Measurements from ENCODE around the gene ZC3H10. TPM values are rescaled to one million over a fixed set of nuclear protein-coding genes. Genes with fewer than 3 reads are reported as not detected.

Gene ZC3H10
- total and polyA plus RNA-seq, 2 of the 8 experiments (the other 6 are each of a cell fraction or from before 2014, with no cell fraction given): 4.0 to 11.2 TPM

- Histone ChIP-seq H3K23ac (ENCODE audit: insufficient read length) (no peak overlapping the region), H2AFZ (ENCODE audit: low read length) (no peak overlapping the region), H3K14ac (ENCODE audit: insufficient read length) (no peak overlapping the region), H2BK15ac (ENCODE audit: low read length) (no peak overlapping the region), H3K27ac (ENCODE audit: low read depth, low read length) (no peak overlapping the region), H2BK5ac (ENCODE audit: low read depth, low read length) (no peak overlapping the region), H3K27me3 (replicated peaks in 1 of 4; ENCODE audit: control insufficient read depth in 3 of 4, extremely low read depth in 1 of 4, insufficient read depth in 3 of 4, low read length in 3 of 4) (no peaks in the 10 kb centered on the region), H3K9me3 (ENCODE audit: insufficient read depth in 2 of 2, low read depth in 1 of 2, low read length in 1 of 2) (no peaks in the 10 kb centered on the region), H4K91ac (replicated peaks; ENCODE audit: insufficient read length, low read length) (no peak overlapping the region), H4K20me1 (replicated peaks in 1 of 2; ENCODE audit: control insufficient read depth in 1 of 2, insufficient read depth in 2 of 2, low read length in 2 of 2) (no peaks in the 10 kb centered on the region), H3K9ac (replicated peaks in 1 of 4; ENCODE audit: extremely low read depth in 1 of 4, low read depth in 3 of 4, low read length in 3 of 4) (no peak overlapping the region; a peak in 1 of 7 replicates), H3K79me2 (ENCODE audit: control insufficient read depth in 1 of 2, insufficient read depth in 2 of 2, low read length in 2 of 2) (no peaks in the 10 kb centered on the region), H3K23me2 (ENCODE audit: low read depth, low read length) (no peaks in the 10 kb centered on the region), H2BK12ac (ENCODE audit: low read depth, low read length) (no peak overlapping the region), H3K4me3 (ENCODE audit: extremely low read depth in 1 of 4, insufficient read depth in 2 of 4, low read depth in 3 of 4, low read length in 4 of 4) (no peak overlapping the region), H3K18ac (ENCODE audit: extremely low read depth, low read length) (no peak overlapping the region), H3K56ac (replicated peaks; ENCODE audit: insufficient read length, low read depth, low read length) (no peak overlapping the region), H3K36me3 (ENCODE audit: control insufficient read depth in 2 of 4, insufficient read depth in 4 of 4, low read length in 3 of 4) (peaks cover 23 to 58% (median 48%) of the 10 kb centered on the region in 4 experiments), H4K8ac (ENCODE audit: extremely low read depth, insufficient read depth, low read length) (no peak overlapping the region), H2BK20ac (ENCODE audit: low read length) (no peak overlapping the region), H4K5ac (ENCODE audit: insufficient read length, low read depth, low read length) (no peak overlapping the region), H3K4ac (replicated peaks; ENCODE audit: insufficient read length, low read depth, low read length) (no peak overlapping the region), H3K79me1 (ENCODE audit: low read depth, low read length) (no peaks in the 10 kb centered on the region), H3K4me1 (replicated peaks in 1 of 4; ENCODE audit: control insufficient read depth in 3 of 4, insufficient read depth in 4 of 4, low read length in 3 of 4) (no peaks in the 10 kb centered on the region), H3K4me2 (ENCODE audit: insufficient read depth in 1 of 2, low read depth in 2 of 2, low read length in 2 of 2) (no peak overlapping the region), H2BK120ac (replicated peaks; ENCODE audit: low read depth, low read length) (no peak overlapping the region), H2AK5ac (ENCODE audit: low read depth, low read length) (no peak overlapping the region)
- no peak for TF ChIP-seq SP1 (IDR thresholded peaks at IDR 0.05; ENCODE audit: low read depth, low read length)
- TF ChIP-seq TBP (IDR thresholded peaks at IDR 0.05; ENCODE audit: low read depth, low read length): no peak
- no peak for TF ChIP-seq KDM4A (IDR thresholded peaks at IDR 0.05; ENCODE audit: low read depth, low read length, severe bottlenecking)
- no peak for TF ChIP-seq FOSL1 (IDR thresholded peaks at IDR 0.05; ENCODE audit: insufficient read depth, low read depth, low read length)
- TF ChIP-seq CBX8 (IDR thresholded peaks at IDR 0.05; ENCODE audit: borderline replicate concordance, low read depth, low read length): no peak
- TF ChIP-seq BCL11A (IDR thresholded peaks at IDR 0.05; ENCODE audit: low read depth in 2 of 2, low read length in 2 of 2): no peak
- no peak for TF ChIP-seq ZNF274 (IDR thresholded peaks at IDR 0.05; ENCODE audit: borderline replicate concordance, extremely low read depth, low read length)
- TF ChIP-seq BRCA1 (IDR thresholded peaks at IDR 0.05; ENCODE audit: low read depth, low read length): no peak
- ChIA-PET POLR2A (ENCODE audit: partially characterized antibody) (interaction anchor here (1.1 to 2.1 kb wide), 5 partner anchors 8 to 124 kb away, joined by 3 to 11 read pairs (median 4); partner anchors contain the start of genes MYL6B and RNF41), CTCF (ENCODE audit: partially characterized antibody) (interaction anchor here (0.5 to 3.5 kb wide), 8 partner anchors 13 to 47 kb away, joined by 3 to 19 read pairs (median 3); partner anchors contain the start of gene ZC3H10)
- WGBS, 2 experiments (ENCODE audit: extremely low coverage in 1 of 2, insufficient coverage in 1 of 2, insufficient read length in 1 of 2, insufficient replicate concordance in 2 of 2, low coverage in 1 of 2, low lambda C conversion rate in 2 of 2, missing lambda C conversion rate in 1 of 2): 93% methylated on average over 4 of the region's 4 CpGs; no CpG with 5 or more reads in 1 of the 2 experiments
- FAIRE-seq (no peak), DNase-seq (ENCODE audit: low read depth in 1 of 2, low spot score in 2 of 2) (no peak)
These were observed 25.2 kb downstream of the ZC3H10 start for GRCh38 chr12:56143217-56143616.

Data from H1 (cell line).